HG03558 (cell line): ENCODE data around the gene SPDL1.
A peak's percentile ranks its signal among the peaks of the same experiment; 100 is the strongest.
"Not testable (repeated sequence)": the region's sequence is repeated elsewhere in the genome, so short reads cannot be mapped to it uniquely, and the experiment has no call there.

ENCODE experiments used
- ATAC-seq: cut with Tn5 transposase; IDR thresholded peaks from one replicate; pipeline ENCODE4 v1.9.1; 2021; ENCODE audit warnings: moderate number of reproducible peaks; ENCODE audit not compliant: unreplicated experiment; ENCODE audit errors: extremely low read depth

The SPDL1 gene

DNA sequence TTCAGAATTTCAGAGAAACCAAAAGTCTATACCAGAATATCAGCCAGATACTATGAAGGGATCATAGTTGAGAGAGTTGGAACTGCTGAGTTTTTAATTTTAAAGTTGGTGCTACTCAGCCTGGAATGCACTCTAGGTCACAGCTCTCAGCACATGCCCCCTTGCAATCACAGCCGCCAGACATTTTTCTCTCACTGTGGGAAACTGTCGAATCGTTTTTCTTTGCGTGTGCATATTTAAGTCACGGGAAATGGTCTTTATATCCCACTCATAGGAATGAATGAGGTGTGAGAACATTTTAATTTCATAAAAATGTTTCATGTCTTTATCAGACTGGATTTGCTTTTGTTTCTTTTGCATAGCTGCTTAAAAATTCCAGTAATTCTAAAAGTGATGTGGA, 12.2 kb upstream of the SPDL1 start:
- no peak for ATAC-seq

- no peak for ATAC-seq
These were observed 9.4 kb upstream of the SPDL1 start for GRCh38 chr5:169574134-169574646.

- ATAC-seq: no peak
These were observed 7.4 kb upstream of the SPDL1 start for GRCh38 chr5:169576181-169576598.

DNA sequence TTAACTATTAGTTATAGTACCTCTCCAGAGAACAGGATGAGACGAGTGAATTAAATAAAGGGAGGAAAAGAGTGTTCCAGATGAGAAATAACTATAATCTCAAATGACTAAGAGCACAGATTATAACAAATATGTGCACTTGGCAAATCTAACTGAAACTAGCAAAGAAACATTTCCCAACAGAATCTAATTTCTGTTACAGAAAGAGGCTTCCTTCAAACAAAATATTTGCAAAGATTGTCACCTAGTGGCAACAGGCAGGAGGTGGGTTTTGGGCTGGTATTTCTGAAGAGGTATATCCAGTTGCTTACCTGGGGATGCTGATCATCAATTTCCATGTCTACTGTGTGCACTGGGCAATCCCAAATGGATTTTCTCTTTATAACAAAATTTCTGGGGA, 5.6 kb upstream of the SPDL1 start:
- ATAC-seq: no peak

DNA sequence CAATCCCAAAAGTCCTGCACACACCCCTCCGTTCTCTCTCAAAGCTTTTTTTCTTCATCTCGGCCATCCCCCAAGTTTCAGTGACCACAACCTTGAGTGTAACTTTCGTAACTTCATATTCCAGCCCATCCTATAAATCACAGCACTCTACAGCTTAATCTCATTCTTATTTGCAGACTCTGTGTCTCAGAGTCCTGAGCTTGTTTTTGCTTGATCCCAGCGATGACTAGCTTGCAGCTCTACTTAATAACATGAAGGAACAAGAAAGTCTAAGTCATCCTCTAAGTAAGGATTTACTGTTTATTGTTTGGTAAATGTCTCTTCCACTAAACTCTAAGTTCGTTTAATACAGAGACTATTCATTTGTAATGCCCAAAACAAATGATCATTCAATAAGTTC, 2.6 kb upstream of the SPDL1 start:
- no peak for ATAC-seq

DNA sequence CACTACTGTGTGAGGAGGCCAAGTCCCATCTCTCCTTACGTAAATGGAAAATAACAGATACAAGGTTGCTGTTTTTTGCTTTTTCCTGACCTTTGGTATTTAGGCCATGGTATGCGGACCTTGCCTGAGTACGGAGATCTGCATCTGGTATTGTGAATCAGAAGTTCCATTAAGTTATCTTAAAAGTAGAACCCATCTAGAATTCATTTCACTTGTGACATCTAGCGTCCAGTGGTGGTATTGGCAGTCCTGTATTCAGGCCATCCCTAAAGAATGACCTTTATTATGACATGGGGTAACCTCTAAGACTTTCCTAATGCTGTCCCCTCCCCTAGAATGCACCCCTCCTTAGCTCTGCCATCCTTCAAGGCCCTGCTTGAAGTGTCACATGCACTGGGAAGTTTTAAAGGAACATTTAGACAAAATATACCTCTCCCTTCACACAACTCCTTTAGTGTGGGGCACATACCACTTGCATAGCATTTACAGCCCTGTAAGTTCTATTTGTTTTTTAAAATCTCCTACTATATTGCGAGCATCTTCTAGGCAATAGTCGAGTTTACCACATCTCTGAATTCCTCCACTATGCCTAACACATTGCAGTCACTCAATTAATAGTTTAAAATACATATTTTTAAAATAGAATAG, 1.9 kb upstream of the SPDL1 start:
- ATAC-seq: no peak

- ATAC-seq: peak; percentile 16
These were observed 511 bp upstream of the SPDL1 start for GRCh38 chr5:169583101-169583423.

- ATAC-seq: no peak
These were observed 1.5 kb downstream of the SPDL1 start for GRCh38 chr5:169584998-169585451.

GRCh38 chr5:169590602-169591001, 7.0 kb downstream of the SPDL1 start:
- ATAC-seq: no peak

DNA sequence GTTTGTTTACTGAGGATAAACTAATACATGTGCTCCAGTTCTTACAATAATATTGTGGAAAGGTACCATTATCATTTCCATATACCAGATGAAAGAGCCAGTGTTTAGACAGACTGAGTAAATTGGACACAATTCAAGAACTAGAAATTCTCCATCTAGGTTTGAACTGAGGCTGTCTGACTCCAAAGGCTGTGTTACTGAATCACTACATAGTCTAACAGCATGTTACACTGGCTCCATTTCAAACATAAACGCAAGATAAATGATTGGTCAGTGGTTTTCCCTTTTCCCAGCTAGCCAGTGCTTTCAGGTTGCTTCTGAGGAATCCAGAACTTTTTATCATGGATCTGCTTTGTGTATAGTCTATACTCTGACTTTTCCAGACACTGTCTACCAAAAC, 8.1 kb downstream of the SPDL1 start:
- no peak for ATAC-seq

GRCh38 chr5:169592937-169593650, 9.5 kb downstream of the SPDL1 start:
- ATAC-seq: no peak

- no peak for ATAC-seq
These were observed 11.7 kb downstream of the SPDL1 start for GRCh38 chr5:169595172-169595820.

- no peak for ATAC-seq
These were observed 15.9 kb downstream of the SPDL1 start for GRCh38 chr5:169599451-169599850.

DNA sequence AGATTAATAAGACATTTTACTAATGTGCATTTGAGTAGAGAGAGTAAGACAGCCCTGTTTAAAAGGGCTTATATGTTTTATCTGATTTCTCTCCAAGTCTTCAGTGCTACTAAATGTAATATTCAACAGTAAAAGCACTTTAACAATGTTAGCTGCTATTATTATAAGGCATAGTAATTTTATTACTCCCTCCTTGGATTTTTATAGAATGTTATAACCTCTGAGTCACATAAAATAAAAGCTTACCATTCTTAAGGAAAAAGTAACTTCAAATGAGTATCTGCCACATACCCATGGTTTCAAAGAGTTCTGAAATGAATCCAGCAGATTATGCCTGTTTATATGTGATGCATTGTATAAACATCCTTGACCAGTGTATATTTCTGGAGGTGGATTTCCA, 19.0 kb downstream of the SPDL1 start:
- no peak for ATAC-seq

GRCh38 chr5:169606279-169606678, 22.7 kb downstream of the SPDL1 start:
- ATAC-seq: no peak

GRCh38 chr5:169607882-169608281, 24.3 kb downstream of the SPDL1 start:
- ATAC-seq: no peak

DNA sequence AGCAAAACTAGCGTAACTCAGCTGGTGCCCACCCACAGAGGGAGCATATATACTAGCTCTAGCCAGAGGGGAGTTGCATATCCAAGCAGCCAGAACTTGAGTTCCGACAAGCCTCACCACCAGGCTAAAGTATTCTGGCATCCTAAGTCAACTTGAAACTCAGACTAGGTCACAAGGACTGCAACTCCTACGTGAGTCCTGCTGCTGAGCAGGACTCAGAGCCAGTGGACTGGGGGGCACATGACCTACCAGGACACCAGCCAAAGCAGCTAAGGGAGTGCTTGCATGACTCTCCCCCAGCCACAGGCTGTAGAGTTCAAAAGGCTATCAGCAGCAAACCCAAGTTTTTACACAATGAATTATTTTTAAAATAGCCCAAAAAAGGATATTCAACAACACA, 26.1 kb downstream of the SPDL1 start:
- ATAC-seq: no peak

- ATAC-seq: no peak
These were observed 27.0 kb downstream of the SPDL1 start for GRCh38 chr5:169610606-169611005.

- ATAC-seq: no peak
These were observed 32.0 kb downstream of the SPDL1 start for GRCh38 chr5:169615561-169615960.

DNA sequence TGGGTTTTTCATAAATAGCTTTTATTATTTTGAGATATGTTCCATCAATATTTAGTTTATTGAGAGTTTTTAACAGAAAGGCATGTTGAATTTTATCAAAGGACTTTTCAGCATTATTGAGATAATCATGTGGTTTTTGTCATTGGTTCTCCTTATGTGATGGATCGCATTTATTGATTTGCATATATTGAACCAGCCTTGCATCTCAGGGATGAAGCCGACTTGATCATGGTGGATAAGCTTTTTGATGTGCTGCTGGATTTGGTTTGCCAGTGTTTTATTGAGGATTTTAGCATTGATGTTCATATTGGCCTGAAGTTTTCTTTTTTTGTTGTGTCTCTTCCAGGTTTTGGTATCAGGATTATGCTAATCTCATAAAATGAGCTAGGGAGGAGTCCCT, 40.7 kb downstream of the SPDL1 start:
- ATAC-seq: not testable (repeated sequence)

GRCh38 chr5:169626779-169627178, 43.2 kb downstream of the SPDL1 start:
- no peak for ATAC-seq
